Stimulated activated CD4-positive, alpha-beta T cell treated with anti-CD3 and anti-CD28 coated beads, TNF-alpha, amount 100 ng/mL, for 24 hours (primary cell): ENCODE data around the gene LMTK3.

Experiments used
- DNase-seq, 3 experiments: peaks; one replicate each; pipeline ENCODE4 v3.0.0-alpha.2; 2020; ENCODE audit warnings: low read depth in 3 of 3

The LMTK3 gene

GRCh38 chr19:48446579-48446978 is 65.1 kb downstream of the LMTK3 start:
- DNase-seq = no peak

- DNase-seq = peak; percentile 85 to 94 (median 92)
Measured at GRCh38 chr19:48445606-48446481, 65.8 kb downstream of the LMTK3 start, which contains the start of gene GRWD1. TSS of gene GRWD1 (plus strand) at chr19:48445983. CDS start at chr19:48446006, 23 bp downstream.

GRCh38 chr19:48445256-48445605 is 66.4 kb downstream of the LMTK3 start:
- DNase-seq = no peak

GRCh38 chr19:48444936-48445200 is 66.8 kb downstream of the LMTK3 start:
- DNase-seq = no peak

- no peak for DNase-seq
Measured at GRCh38 chr19:48444129-48444935, 67.3 kb downstream of the LMTK3 start.

- DNase-seq = no peak
Measured at GRCh38 chr19:48443731-48444128, 67.9 kb downstream of the LMTK3 start.

GRCh38 chr19:48443256-48443655 is 68.4 kb downstream of the LMTK3 start:
- DNase-seq = no peak

- no peak for DNase-seq
Measured at GRCh38 chr19:48442116-48443035, 69.3 kb downstream of the LMTK3 start.

GRCh38 chr19:48441360-48442050 is 70.1 kb downstream of the LMTK3 start:
- DNase-seq = no peak

GRCh38 chr19:48436586-48436985 is 75.0 kb downstream of the LMTK3 start:
- no peak for DNase-seq
